ENCODE measurements around the gene RALBP1.

DNA sequence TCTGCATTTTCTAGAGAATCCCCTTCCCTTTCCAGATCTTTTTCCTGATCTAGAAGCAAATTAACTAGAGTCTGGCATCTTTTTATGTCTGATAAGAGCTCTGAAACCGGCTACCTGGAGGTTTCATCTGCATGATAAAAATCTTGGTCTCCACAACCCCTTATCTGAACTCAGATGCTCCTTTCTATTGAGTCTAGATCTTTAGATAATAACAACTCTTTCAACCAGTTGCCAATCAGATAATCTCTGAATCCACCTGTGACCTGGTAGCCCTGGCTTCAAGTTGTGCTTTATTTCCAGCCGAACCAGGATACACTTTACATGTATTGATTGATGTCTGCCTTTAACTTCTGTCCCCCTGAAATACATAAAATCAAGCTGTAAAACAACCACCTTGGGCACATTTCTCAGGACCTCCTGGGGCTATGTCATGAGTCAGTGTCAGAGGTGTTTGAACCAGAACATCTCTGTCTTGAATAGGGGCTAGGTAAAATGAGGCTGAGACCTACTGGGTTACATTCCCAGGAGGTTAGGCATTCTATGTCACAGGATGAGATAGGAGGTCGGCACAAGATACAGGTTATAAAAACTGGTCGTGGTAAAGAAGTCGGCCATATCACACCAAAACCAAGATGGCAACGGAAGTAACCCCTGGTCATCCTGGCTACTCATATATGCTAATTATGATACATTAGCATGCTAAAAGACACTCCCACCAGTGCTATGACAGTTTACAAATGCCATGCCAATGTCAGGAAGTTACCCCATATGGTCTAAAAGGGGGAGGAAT lies 20.8 kb downstream of the RALBP1 start:
- TF ChIP-seq, protein P1, sequence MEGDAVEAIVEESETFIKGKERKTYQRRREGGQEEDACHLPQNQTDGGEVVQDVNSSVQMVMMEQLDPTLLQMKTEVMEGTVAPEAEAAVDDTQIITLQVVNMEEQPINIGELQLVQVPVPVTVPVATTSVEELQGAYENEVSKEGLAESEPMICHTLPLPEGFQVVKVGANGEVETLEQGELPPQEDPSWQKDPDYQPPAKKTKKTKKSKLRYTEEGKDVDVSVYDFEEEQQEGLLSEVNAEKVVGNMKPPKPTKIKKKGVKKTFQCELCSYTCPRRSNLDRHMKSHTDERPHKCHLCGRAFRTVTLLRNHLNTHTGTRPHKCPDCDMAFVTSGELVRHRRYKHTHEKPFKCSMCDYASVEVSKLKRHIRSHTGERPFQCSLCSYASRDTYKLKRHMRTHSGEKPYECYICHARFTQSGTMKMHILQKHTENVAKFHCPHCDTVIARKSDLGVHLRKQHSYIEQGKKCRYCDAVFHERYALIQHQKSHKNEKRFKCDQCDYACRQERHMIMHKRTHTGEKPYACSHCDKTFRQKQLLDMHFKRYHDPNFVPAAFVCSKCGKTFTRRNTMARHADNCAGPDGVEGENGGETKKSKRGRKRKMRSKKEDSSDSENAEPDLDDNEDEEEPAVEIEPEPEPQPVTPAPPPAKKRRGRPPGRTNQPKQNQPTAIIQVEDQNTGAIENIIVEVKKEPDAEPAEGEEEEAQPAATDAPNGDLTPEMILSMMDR (IDR thresholded peaks at IDR 0.05), result no peak
- no peak for TF ChIP-seq POLR2A (IDR thresholded peaks at IDR 0.05)

All from testis (tissue), 2 donors.